GM18867 (cell line): Measurements from ENCODE around the gene SPECC1L.
"Not testable (repeated sequence)": the region's sequence is repeated elsewhere in the genome, so short reads cannot be mapped to it uniquely, and the experiment has no call there.

Experiments used
- ATAC-seq: cut with Tn5 transposase; IDR thresholded peaks from one replicate; pipeline ENCODE4 v1.9.1; 2021; ENCODE audit warnings: mild to moderate bottlenecking, moderate library complexity; ENCODE audit not compliant: unreplicated experiment

SPECC1L gene

DNA sequence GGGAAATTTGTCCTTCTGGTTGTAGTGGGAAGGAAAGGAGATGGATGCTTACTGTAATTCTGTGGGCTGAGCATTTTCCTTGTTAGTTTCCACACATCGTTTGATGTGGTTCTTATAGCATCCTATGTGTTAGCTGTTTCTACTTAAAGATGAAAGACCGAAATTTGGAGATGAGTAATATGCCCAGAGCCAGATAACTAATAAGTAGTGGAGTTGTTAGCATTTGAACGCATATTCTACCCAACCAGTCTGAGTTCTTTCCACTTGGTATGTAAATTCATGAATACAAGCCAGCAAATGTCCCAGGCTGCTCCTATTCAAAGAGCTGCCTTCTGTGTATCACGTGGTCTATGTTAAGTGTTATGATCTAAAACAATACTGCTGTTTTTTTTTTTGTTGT, 14.6 kb downstream of the SPECC1L start:
- no peak for ATAC-seq

DNA sequence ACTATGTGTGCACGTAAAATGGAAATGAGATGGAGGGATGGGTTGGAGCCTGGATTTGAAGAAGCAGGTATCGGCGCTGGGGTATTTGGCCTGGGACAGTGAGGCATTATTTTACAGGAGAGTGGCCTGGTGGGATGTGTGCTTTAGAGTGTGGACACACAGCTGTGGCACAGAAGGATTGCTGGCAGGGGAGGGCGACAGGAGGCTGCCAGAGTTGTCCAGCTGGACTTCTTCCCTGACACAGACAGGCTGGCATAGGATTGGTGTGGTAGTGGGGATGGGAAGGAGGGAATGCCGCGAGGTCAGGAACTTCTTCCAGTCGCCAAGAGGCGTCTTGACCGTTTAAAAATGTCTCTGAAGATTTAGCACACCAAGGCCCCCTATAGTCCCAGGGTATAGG, 16.6 kb downstream of the SPECC1L start:
- not testable (repeated sequence) for ATAC-seq

DNA sequence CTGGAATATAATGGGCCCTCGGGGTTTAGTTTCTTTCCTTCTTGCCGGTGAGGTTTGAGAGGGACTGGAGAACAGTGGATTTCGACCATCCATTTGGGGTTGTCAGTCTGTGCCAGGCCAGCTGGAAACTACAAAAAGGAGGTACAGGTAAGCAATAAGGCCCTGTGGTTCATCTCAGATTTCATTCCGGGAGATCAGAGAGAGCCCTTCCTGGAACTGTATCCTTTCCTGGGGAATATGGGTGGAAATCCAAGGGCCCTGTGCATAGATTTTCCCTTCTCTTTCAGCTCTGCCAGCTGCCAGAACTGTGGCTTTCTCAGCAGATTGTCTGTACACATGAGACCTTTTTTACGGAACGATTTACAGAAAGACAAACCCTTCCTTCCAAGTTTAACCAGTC, 17.2 kb downstream of the SPECC1L start:
- not testable (repeated sequence) for ATAC-seq

DNA sequence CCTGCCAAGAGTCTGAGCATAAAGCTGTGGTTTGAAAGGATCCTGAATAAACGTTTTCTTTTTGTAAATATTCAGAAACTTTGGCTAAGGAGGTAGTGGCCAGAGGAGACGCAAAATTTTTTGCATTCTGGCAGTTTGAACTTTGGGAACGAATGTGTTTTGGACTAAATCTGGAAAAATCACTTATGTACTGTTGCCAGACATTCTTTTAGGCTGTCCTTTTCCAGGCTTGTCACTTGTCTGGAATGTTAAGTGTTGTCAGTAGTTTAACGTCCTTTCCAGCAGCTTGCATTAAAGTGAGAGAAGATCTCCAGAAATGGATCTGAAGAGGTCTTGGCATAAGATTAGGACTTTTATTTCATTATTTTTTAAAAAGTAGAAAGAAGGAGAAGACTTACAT, 18.5 kb downstream of the SPECC1L start:
- no peak for ATAC-seq

DNA sequence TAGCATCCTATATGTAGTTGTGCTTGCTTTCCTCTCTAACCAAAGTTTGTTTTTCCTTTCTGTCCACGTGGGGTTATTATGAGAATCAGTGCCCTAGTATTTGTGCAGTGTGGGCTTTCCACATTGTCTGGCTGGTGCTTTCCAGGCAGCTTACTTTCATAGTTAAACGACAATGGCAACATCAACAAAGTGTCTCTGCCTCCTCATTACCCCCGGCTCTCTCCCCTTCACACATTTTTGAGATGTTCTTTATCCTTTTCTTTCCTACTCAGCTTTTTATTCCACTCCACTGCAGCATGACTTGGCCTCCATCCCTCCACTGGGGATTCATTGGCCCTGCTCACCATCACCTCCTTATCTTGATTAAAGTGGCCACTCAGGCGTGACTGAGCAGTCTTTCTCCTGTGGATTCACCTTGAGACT, 19.1 kb downstream of the SPECC1L start:
- ATAC-seq: no peak

DNA sequence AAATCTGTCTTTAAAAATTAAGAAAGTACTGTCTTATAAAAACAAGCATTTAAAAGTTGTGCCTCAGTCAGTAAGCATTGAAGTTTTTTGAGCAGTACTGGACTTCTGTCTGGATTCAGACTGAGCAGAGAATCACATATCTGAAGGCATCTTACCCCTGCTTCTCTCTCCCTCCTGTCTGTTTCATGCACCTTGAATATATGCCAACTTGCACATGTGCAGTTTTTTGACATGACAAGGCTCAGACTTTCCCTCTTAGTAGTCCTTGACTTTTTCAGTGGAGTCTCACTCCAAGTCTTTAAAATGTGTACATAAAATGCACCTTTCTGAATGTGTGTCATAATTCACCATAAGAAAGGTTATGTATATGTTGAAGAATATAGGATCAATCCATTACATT, 19.8 kb downstream of the SPECC1L start:
- ATAC-seq: no peak

DNA sequence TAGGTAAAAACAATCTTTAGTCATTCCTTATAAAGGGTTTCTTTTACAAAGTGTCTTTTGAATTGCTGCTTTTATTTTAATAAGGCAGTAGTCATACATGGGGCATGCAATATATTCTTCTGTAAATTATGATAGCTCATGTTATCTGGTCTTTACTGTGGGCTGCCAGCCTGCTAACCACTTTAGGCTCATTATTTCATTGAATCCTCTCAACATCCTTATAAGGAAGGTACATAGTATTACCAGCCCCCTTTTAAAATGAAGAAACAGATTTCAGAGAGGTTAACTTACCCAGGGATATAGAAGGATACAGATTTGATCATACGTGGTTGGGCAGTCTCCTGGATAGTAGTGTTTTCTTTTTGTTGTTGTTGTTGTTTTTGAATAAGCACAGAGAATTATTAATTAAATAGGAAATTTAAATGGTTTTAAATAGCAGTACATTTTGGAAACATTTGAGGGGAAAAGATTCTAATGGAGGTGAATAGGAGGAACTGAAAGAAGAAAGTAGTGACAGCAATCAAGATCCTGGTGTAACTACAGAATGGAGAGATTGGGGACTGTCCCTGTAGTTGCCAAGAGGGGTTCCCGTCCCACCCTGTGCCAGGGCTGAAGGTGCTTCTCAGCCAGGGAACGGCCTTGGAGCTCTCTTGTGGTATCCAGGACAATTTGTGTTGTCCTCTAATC, 21.0 kb downstream of the SPECC1L start:
- no peak for ATAC-seq

DNA sequence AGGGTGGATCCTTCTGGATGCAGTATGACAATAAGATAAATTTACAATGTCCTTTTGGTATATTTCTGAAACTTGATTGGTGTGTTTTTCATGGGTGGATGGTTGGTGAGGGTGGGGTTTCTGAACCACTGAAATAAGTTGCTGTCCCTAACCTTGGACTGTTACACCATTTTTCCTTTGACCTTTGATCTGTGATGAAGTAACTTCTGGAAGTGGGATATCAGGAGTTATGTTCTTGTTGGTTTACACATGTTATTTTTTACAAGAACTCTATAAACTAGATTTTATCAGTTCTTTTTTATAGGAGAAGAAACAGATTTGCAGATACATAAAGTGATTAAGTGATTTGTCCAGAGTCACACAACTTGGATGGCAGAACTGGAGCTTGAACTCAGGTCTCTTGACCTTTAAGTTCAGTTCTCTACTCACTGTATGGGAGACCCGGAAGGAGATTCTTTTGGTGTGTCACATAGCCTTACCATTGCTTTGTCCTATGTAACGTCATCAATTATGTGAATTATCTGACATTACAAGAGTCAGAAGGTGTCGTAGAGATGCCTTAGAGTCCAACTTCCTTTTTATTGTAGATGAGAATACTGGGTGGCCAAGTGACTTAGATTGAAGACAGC, 21.7 kb downstream of the SPECC1L start:
- not testable (repeated sequence) for ATAC-seq

DNA sequence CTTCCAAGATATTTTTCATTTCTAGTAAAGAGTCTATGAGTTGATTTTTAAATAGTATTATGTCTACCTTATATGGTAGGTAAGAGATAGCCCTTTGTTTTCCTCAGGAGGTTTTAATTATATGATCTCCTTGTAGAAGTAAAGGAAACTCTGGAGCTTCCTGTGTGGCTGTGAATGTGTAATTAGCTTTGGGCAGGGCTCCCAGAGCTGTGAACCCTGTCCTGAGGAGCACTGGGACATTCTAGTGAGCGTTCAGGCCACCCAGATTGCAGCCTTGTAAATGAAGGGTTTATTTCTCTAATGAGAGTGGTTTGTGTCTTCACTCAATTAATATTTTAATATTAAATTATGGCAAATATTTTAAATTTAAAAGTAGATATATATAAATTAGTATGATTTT, 24.3 kb downstream of the SPECC1L start:
- ATAC-seq: not testable (repeated sequence)

DNA sequence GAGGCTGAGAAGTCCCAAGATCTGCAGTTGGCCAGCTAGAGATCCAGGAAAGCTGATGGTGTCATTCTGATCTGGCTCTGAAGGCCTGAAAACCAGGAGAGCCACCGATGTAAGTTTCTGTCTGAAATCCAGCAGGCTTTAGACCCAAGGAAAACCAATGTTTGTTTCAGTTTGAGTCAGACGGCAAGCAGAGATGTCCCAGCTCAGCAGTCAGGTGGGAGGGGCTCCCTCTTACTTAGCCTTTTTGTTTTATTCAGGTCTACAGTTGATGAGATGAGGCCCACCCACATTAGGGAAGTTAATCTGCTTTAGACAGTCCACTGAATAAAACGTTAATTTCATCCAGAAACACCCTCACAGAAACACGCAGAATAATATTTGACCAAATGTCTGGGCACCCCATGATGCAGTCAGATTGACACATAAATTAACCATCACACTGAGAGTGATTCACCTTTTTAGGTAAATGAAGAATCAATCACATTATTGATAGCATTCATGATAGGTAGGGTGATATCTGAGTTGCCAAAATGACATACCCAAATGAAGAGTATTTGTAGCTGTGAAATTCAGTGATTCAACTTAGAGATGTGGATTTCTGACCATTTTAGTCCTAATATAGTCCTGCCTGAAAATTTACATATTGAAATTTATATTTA, 28.0 kb downstream of the SPECC1L start:
- not testable (repeated sequence) for ATAC-seq

DNA sequence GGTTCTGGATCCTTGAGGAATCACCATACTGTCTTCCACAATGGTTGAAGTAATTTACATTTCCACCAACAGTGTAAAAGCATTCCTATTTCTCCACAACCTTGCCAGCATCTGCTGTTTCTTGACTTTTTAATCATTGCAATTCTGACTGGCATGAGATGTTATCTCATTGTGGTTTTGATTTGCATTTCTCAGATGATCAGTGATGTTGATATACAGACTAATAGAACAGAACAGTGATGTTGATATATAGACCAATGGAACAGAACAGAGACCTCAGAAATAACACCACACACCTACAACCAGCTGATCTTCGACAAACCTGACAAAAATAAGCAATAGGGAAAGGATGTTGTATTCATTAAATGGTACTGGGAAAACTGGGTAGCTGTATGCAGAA, 29.9 kb downstream of the SPECC1L start:
- ATAC-seq: not testable (repeated sequence)

DNA sequence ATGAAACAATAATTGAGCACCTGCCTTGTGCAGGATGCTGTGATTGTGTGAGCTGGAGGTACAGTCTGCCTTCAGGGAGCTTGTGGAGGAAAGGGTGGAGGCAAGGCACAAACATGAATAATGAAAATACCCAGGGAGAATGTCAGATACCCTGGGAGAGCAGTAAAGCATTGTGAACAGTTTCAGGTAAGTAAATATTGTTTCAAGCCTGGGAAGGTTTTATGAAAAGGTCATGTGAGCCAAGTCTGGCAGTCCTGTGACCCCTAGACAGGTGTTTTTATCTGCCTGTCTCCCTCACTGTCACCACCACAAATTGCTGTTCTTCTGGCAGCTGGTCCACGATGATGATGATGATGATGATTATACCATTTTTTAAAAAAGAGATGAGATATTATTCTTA, 32.0 kb downstream of the SPECC1L start:
- ATAC-seq: no peak

DNA sequence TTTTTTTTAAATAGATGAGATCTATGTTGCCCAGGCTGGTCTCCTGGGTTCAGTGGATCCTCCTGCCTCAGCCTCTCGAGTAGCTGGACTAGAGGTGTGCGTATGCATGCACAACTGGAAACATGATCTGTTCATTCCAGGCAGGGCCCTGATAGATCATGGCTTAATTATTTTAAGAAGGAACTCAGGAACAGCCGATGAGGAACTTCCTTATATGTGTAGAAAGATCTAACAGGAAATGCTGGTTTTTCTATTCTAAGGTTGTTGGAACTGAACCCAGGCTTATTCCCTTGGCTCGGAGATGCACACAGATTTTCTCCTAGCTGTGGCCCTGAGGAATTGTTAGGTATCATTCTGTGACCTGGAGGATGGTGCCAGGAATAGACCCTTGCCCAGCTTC, 32.4 kb downstream of the SPECC1L start:
- no peak for ATAC-seq

DNA sequence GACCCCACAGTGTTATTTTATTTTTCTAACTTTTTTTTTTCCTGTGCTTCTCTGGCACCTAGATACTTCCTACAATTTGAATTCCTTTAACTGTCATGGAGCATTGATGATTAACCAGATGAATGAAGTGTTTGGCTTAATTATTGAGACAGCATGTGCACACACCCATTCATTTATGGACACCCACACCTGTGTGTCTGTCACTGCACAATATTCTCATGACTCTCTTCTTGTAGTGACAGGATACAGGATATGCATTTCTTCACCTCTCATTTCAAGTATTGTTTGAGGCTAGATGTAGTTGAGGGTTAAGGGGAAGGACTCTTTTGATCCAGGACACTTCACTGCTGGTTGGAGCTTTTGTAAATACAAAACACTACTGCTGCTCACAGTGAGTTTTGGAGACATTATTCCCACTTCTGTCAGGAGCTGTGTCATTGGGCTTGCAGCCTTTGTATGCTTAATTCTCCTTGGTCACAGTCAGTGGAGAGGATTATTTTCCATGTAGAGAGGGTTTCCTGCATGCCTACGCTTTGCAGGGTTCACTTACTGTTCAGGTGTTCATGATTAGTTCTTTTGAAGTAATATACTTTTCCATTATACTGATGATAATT, 33.5 kb downstream of the SPECC1L start:
- no peak for ATAC-seq

DNA sequence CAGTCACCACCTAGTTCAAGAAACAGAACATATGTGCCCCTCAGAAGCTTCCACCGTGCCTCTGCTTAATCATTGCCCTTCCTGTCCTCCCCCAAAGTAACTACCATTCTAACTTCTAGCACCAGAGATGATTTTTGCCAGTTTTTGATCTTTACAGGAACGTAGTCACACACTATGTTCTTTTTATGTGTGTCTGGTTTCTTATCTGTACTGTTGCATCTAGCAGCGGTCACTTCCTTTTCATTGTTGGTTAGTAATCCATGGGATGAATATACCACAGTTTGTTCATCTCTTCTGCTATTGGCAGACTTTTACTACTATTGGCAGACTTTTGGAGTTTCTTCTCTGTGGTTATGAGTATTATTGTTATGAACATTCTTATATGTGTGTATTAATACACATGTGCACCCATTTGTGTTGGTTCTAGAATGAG, 34.6 kb downstream of the SPECC1L start:
- ATAC-seq: no peak

DNA sequence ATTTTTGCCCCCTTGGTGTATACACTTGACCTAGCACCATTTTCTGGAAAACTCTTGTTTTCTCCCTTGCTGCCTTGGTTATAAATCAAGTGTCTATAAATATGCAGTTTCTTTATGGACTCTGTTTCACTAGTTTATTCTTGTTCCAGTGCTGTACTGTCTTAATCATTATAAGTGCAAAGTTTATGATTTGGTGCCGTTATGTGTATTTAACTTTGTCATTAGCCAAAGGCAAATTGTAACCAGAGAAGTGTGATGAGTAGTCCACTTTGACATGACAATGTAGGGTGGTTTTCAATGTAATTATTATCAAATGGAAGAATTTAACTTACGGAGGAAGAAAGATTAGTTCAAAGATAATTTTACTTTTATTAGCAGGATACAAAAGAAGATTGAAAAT, 40.3 kb downstream of the SPECC1L start:
- no peak for ATAC-seq

DNA sequence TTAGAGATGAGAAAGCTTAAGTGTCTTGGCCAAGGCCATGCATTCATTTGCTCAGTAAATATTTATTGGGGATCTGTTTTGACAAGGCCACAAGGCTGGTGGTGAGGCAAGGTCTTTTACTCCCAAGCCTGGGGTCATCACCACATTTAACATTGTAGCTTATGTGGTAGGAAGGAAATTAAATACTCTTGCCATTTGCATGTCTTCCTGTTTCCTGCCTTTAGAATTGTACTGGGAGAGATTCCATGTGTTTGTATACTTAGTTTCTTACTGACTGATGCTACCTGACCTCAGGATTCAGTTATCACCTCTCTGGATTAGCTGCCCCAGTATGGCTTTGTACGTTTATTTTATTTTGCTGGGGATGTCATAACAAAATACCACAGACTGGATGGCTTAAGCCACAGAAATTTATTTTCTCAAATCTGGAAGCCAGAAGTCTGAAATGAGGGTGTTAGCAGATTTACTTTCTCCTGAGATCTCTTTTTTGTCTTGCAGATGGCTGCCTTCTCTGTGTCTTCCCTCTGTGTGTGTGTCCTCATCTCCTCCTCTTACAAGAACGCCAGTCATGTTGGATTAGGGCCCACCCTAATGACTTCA, 44.8 kb downstream of the SPECC1L start:
- no peak for ATAC-seq

DNA sequence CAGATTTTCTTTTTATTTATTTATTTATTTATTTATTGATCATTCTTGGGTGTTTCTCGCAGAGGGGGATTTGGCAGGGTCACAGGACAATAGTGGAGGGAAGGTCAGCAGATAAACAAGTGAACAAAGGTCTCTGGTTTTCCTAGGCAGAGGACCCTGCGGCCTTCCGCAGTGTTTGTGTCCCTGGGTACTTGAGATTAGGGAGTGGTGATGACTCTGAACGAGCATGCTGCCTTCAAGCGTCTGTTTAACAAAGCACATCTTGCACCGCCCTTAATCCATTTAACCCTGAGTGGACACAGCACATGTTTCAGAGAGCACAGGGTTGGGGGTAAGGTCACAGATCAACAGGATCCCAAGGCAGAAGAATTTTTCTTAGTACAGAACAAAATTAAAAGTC, 45.6 kb downstream of the SPECC1L start:
- not testable (repeated sequence) for ATAC-seq

DNA sequence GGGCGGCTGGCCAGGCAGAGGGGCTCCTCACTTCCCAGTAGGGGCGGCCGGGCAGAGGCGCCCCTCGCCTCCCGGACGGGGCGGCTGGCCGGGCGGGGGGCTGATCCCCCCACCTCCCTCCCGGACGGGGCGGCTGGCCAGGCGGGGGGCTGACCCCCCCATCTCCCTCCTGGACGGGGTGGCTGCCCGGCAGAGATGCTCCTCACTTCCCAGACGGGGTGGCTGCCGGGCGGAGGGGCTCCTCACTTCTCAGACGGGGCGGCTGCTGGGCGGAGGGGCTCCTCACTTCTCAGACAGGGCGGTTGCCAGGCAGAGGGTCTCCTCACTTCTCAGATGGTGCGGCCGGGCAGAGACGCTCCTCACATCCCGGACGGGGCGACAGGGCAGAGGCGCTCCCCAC, 46.9 kb downstream of the SPECC1L start:
- ATAC-seq: not testable (repeated sequence)

DNA sequence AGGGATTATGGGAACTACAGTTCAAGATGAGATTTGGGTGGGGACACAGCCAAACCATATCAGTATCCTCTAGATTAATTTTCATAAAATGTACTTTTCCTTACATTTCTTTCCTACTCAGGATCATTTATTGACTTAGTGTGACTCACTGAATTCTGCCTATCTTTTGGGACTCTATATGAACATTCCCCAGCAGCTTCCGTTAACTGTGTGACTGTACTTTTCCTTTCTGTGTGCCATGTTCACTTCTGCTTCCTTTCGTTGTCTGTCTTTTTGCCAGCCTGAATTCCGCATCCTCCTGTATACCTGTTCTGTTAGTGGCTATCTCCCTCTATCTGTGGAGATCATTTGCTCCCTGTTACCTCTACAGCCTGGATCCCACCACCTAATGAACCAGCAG, 48.8 kb downstream of the SPECC1L start:
- no peak for ATAC-seq

DNA sequence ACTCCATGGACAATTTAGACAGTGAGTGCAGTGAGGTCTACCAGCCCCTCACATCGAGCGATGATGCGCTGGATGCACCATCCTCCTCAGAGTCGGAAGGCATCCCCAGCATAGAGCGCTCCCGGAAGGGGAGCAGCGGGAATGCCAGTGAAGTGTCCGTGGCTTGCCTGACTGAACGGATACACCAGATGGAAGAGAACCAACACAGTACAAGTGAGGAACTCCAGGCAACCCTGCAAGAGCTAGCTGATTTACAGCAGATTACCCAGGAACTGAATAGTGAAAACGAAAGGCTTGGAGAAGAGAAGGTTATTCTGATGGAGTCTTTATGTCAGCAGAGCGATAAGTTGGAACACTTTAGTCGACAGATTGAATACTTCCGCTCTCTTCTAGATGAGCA, 51.4 kb downstream of the SPECC1L start:
- no peak for ATAC-seq
